Calu3 (cell line): Measurements from ENCODE around the gene EXD3. TPM values are rescaled to one million over a fixed set of nuclear protein-coding genes. Genes with fewer than 3 reads are reported as not detected.

ENCODE experiments used
- BruUV-seq: library from RNA; stranded (reverse); fragments of 400-500 nt; replicated peaks from 2 replicates; lab custom pipeline; 2021; lab: Mats Ljungman, UMichigan
- CTCF ChIA-PET: fragments of 300-600 bp; sonication (Branson Sonifier 250); formaldehyde crosslinking; loops from one replicate; lab custom pipeline; 2022; ENCODE audit warnings: antibody characterized with exemption; lab: Charles Lee
- DNase-seq: peaks from one replicate; pipeline ENCODE4 v3.0.0; 2022
- H3K27ac Mint-ChIP-seq: one replicate; pipeline ENCODE4 v1.8.0; 2022; ENCODE audit warnings: mixed read lengths; ENCODE audit not compliant: unreplicated experiment
- H3K27me3 Mint-ChIP-seq: one replicate; pipeline ENCODE4 v1.8.0; 2022; ENCODE audit warnings: mixed read lengths; ENCODE audit not compliant: unreplicated experiment
- H3K36me3 Mint-ChIP-seq: one replicate; pipeline ENCODE4 v1.8.0; 2022; ENCODE audit warnings: mild to moderate bottlenecking, moderate library complexity, mixed read lengths; ENCODE audit not compliant: insufficient read depth, unreplicated experiment
- H3K4me1 Mint-ChIP-seq: one replicate; pipeline ENCODE4 v1.8.0; 2022; ENCODE audit warnings: mild to moderate bottlenecking, low read depth, mixed read lengths; ENCODE audit not compliant: unreplicated experiment
- H3K4me3 Mint-ChIP-seq: one replicate; pipeline ENCODE4 v1.8.0; 2022; ENCODE audit warnings: mild to moderate bottlenecking, low read depth, moderate library complexity, mixed read lengths; ENCODE audit not compliant: unreplicated experiment
- H3K9me3 Mint-ChIP-seq: one replicate; pipeline ENCODE4 v1.8.0; 2022; ENCODE audit warnings: low read depth, mixed read lengths; ENCODE audit not compliant: unreplicated experiment
- CTCF ChIP-seq: fragments of 200-600 bp; IDR thresholded peaks from one replicate; pipeline ENCODE4 v1.8.0; 2022; ENCODE audit warnings: antibody characterized with exemption; ENCODE audit not compliant: unreplicated experiment
- intact Hi-C: fragments of 100-400 bp; cut with micrococcal nuclease; formaldehyde crosslinking; loops from one replicate; pipeline ENCODE4 v1.10.0; 2022; ENCODE audit not compliant: unreplicated experiment
- total RNA-seq: library from RNA; stranded (reverse); gene quantifications from 2 replicates; pipeline ENCODE4 v1.2.3, GENCODE V29; 2022

The EXD3 gene
- total RNA-seq, 1 experiment from 2014 or later: 13.2 TPM

- Mint-ChIP-seq H3K4me3 (no peak overlapping the region), H3K9me3 (no peaks in the 10 kb centered on the region), H3K36me3 (peaks cover 31% of the 10 kb centered on the region), H3K27me3 (no peaks in the 10 kb centered on the region), H3K27ac (peak overlapping the region; percentile 34), H3K4me1 (peaks cover 17% of the 10 kb centered on the region)
- peak; percentile 75 for DNase-seq
- intact Hi-C loops: no loop called here
- BruUV-seq: no TSS peak
- TF ChIP-seq CTCF: peak; percentile 34
- CTCF ChIA-PET: interaction anchor here (0.7 to 1.2 kb wide), 7 partner anchors 9 to 155 kb away, joined by 3 to 8 read pairs (median 3); partner anchors contain the start of genes ENTPD8, NELFB, NOXA1 and NRARP
Measured at GRCh38 chr9:137286975-137287383, 136.0 kb downstream of the EXD3 start.

GRCh38 chr9:137281345-137282116 lies 141.4 kb downstream of the EXD3 start:
- Mint-ChIP-seq H3K27me3 (no peaks in the 10 kb centered on the region), H3K36me3 (peaks cover 43% of the 10 kb centered on the region), H3K9me3 (no peaks in the 10 kb centered on the region), H3K4me1 (peaks cover 18% of the 10 kb centered on the region), H3K27ac (peak overlapping the region; percentile 68), H3K4me3 (peak overlapping the region; percentile 47)
- no peak for DNase-seq
- intact Hi-C loops: no loop called here
- no peak for TF ChIP-seq CTCF
- no TSS peak for BruUV-seq
- CTCF ChIA-PET: interaction anchor here (0.7 kb wide), 1 partner anchor 47 kb away, joined by 4 read pairs; no protein-coding TSS in a partner anchor

- no TSS peak for BruUV-seq
- CTCF ChIA-PET: no interaction called here
Measured at GRCh38 chr9:137280474-137281344, 142.3 kb downstream of the EXD3 start.

More at GRCh38 chr9:137280474-137281344, 142.3 kb downstream of the EXD3 start:
- Mint-ChIP-seq H3K36me3 (peaks cover 49% of the 10 kb centered on the region), H3K9me3 (no peaks in the 10 kb centered on the region), H3K27ac (no peak overlapping the region), H3K4me1 (peaks cover 22% of the 10 kb centered on the region), H3K27me3 (no peaks in the 10 kb centered on the region), H3K4me3 (no peak overlapping the region)
- no peak for TF ChIP-seq CTCF
- intact Hi-C loops: no loop called here
- no peak for DNase-seq
